T-helper 1 cell treated with Interleukin-12 subunit alpha and Interleukin-12 subunit beta and Interleukin-4 antibody, amounts not matched to agents 30 ng/mL and 1 ng/mL, for 36 hours (primary cell): ENCODE results near the gene GIPR. TPM values are rescaled to one million over a fixed set of nuclear protein-coding genes. Genes with fewer than 3 reads are reported as not detected.
"Not testable (repeated sequence)": the region's sequence is repeated elsewhere in the genome, so short reads cannot be mapped to it uniquely, and the experiment has no call there.

Experiments used
- intact Hi-C: fragments of 100-400 bp; cut with micrococcal nuclease; formaldehyde crosslinking; loops from one replicate; pipeline ENCODE4 v1.15.1; 2024
- total RNA-seq: library from RNA; stranded (reverse); gene quantifications from 2 replicates; pipeline ENCODE4 v1.2.3, GENCODE V29; 2022

The GIPR gene
- total RNA-seq, 1 donor from 2014 or later = 4.2 TPM

GRCh38 chr19:45685045-45685444 is 17.0 kb downstream of the GIPR start:
- intact Hi-C loops = not testable (repeated sequence)

- intact Hi-C loops = no loop called here
These were observed 19.6 kb downstream of the GIPR start for GRCh38 chr19:45687599-45687998.

- intact Hi-C loops = loop anchor here (1.0 to 5.0 kb wide), 15 partner anchors 10 to 1356 kb away; partner anchors contain the start of genes DMWD, FBXO46, IRF2BP1 and OPA3
These were observed 23.6 kb downstream of the GIPR start, which contains the start of gene SNRPD2 for GRCh38 chr19:45691516-45692186. Gene SNRPD2 (minus strand): TSS chr19:45691953. CDS start chr19:45691888, 65 bp downstream.

GRCh38 chr19:45692187-45693105 is 24.4 kb downstream of the GIPR start, which contains the start of gene QPCTL:
Gene QPCTL (plus strand): TSS chr19:45692666. CDS start chr19:45692704, 38 bp downstream.
- intact Hi-C loops = loop anchor here (1.0 to 5.0 kb wide), 15 partner anchors 11 to 1355 kb away; partner anchors contain the start of genes DMWD, FBXO46, IRF2BP1 and OPA3

GRCh38 chr19:45693106-45693788 is 25.2 kb downstream of the GIPR start:
- intact Hi-C loops = loop anchor here (5.0 kb wide), 2 partner anchors 266 to 1354 kb away; partner anchors contain the start of gene TMEM160

GRCh38 chr19:45701676-45702075 is 33.7 kb downstream of the GIPR start:
- intact Hi-C loops = no loop called here

- intact Hi-C loops = no loop called here
These were observed 37.1 kb downstream of the GIPR start for GRCh38 chr19:45705115-45705514.

- intact Hi-C loops = no loop called here
These were observed 37.8 kb downstream of the GIPR start for GRCh38 chr19:45705710-45706415.

- intact Hi-C loops = loop anchor here (10.0 kb wide), 1 partner anchor 1004 kb away; the partner anchor contains the start of gene PRKD2
These were observed 42.5 kb downstream of the GIPR start for GRCh38 chr19:45710356-45711130.

- intact Hi-C loops = loop anchor here (10.0 kb wide), 1 partner anchor 1003 kb away; the partner anchor contains the start of gene PRKD2
These were observed 44.1 kb downstream of the GIPR start for GRCh38 chr19:45711851-45712698.

GRCh38 chr19:45712699-45713067 is 44.7 kb downstream of the GIPR start:
- intact Hi-C loops = loop anchor here (10.0 kb wide), 1 partner anchor 1002 kb away; the partner anchor contains the start of gene PRKD2

GRCh38 chr19:45713141-45713540 is 45.1 kb downstream of the GIPR start:
- intact Hi-C loops = loop anchor here (10.0 kb wide), 1 partner anchor 1002 kb away; the partner anchor contains the start of gene PRKD2

GRCh38 chr19:45715139-45715538 is 47.1 kb downstream of the GIPR start:
- intact Hi-C loops = loop anchor here (5.0 to 10.0 kb wide), 2 partner anchors 463 to 1000 kb away; partner anchors contain the start of genes MARK4 and PRKD2

- intact Hi-C loops = loop anchor here (1.0 to 10.0 kb wide), 15 partner anchors 14 to 998 kb away; partner anchors contain the start of genes CCDC61, FBXO46, IRF2BP1 and MARK4
These were observed 48.5 kb downstream of the GIPR start for GRCh38 chr19:45716359-45717130.

- intact Hi-C loops = loop anchor here (1.0 to 10.0 kb wide), 15 partner anchors 13 to 997 kb away; partner anchors contain the start of genes CCDC61, FBXO46, IRF2BP1 and MARK4
These were observed 49.3 kb downstream of the GIPR start for GRCh38 chr19:45717131-45717982.

GRCh38 chr19:45717983-45718650 is 50.1 kb downstream of the GIPR start:
- intact Hi-C loops = loop anchor here (1.0 to 10.0 kb wide), 15 partner anchors 12 to 997 kb away; partner anchors contain the start of genes CCDC61, FBXO46, IRF2BP1 and MARK4
